Activated CD4-positive, alpha-beta T cell treated with anti-CD3 and anti-CD28 coated beads, Interleukin-2, Interleukin-4, amounts not matched to agents 100 ng/mL and 50 ng/mL, durations not matched to agents 16 hours and 8 hours (primary cell): Measurements from ENCODE around the gene TRIM62.

Experiments used
- DNase-seq: peaks from one replicate; pipeline ENCODE4 v3.0.0-alpha.2; 2020; ENCODE audit warnings: low spot score

The TRIM62 gene

DNA sequence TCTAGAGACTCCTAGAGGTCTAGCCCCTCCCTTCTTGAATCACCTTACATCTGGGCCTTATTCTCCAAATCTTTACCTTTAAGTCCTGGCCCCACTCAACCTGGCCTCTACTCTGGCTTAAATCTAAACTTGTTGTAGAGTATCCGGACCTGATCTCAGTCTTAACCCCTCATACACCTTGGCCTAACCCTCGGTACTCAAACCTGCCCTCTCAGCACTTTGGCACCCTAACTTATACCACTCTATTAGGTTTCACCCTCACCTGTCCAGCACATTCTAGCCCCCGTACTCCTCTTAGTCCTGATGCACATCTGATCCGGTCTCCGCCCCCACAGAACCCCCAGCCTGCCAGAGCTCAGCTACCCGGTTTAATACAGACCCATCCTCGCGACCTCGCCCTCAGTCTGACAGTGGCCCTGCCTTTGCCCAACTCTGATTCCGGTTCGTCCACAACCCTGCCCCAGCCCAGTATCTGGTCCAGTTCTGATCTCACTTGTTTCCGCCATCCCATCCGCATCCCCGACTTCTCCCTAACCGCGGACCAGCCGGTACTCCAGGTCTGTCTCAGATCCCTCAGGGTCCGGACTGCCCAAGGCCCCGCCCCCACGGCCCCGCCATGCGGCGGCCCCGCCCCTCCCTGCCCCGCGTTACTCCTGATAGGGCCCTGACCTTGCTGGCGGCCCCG is 1.5 kb downstream of the TRIM62 start:
- DNase-seq = no peak

DNA sequence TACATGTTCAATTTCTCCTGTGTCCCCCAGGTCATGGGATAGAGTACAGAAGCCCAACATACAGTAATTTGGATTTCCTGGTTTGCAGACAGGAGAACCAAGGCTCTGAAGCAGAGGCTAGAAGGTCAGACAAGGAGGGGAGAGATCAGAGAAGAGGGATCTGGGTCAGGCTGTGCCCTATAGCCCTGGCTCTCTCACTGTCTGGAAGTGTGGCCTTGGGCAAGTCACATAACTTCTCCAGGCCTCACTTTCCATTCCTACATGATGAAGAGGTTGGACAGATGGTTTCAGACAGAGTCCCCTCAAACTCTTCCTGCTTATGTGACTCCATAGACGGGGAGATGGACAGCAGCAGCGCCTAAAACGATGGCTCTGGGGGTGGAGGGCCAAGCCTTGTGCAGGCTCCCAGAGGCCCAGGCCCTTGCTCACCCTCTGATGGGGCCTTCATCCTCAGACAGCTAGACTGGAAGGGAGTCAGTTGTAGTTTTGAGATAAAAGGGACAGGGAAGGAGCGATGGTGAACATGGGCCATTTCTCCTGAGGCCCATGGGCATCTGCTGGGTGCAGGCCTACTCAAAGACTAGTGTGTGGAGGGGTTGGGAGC is 2.9 kb downstream of the TRIM62 start:
- no peak for DNase-seq

DNA sequence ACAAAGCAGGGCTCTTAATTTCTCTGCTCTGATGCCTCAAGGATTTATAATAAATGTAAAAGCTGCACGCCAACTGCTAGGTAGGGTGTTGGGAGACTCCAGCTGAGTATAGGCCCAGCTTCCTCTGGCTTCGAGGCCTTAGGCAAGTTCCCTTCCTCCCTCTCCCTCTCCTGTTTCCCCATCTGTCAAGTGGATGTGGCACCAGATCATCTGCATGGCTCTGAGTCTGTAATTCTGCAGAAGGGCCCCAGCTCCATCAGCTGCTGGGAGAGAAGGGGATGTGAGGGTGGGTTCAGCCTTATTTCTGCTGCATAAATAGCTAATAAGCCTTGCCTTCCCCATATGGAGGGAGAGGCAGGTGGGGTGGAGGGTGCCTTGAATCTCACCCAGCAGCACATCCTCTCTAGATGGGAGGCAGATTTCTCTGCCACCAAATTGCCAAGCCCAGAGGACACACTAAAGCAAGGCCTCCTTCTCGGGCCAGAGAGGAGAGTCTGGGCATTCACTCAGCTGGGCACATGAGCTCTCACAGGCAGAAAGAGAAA is 3.8 kb downstream of the TRIM62 start:
- no peak for DNase-seq

DNA sequence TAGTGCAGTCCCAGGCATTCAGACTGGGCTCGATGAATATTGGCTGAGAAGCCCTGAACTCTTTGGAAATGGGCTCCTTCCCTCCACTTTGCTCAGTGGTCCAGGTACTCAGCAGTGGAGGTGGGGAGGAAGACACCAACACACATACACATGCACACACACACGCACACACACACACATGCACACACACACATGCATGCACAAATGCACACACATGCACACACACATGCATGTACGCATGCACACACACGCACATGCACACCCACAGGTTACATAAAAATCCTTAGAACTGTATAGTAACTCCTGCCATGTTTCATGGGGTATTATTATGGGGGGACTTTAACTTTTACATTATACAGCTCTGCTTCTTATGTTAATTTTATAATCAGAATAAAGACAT is 5.0 kb downstream of the TRIM62 start:
- no peak for DNase-seq

DNA sequence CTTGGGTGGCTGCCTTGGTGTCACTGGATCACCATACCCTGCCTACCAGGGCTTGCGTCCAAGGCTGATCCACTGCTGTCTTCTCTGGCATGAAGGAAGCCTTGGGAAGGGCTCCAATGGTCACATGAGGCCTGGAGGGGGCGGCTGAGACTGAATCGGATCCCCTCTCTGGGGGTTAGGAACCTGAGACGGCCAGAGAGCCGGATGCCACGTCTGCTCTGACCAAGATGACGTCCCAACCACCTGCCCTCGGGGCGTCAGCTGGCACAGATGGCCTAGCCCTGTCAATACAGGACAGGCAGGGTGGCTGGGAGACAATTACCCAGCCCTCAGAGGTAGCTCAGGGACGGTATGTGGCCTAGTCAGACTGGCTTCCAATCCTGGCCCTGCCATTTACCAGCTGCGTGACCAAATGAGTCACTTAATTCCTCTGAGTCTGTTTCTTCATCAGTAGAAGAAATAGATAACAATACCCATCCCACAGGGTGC is 5.4 kb downstream of the TRIM62 start:
- DNase-seq = no peak

DNA sequence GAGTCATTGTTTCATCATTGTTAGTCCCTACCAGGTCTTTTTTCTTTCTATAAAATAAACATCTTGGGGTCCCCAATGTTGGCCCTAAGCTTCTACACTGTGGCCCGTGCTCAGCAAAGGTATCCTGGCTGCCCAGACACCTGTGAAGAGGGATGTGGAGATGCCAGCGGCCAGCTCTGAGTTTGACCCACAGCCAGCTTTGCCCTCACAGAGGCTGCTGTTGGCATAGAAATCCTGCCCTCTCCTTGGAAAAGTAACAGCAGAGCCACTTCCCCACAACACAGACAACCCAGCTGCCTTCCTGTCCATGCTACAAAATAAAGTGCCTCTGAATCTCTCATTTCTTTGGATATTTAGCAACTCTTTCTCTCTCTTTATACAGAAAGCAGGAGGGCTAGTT is 6.0 kb downstream of the TRIM62 start:
- DNase-seq = no peak

DNA sequence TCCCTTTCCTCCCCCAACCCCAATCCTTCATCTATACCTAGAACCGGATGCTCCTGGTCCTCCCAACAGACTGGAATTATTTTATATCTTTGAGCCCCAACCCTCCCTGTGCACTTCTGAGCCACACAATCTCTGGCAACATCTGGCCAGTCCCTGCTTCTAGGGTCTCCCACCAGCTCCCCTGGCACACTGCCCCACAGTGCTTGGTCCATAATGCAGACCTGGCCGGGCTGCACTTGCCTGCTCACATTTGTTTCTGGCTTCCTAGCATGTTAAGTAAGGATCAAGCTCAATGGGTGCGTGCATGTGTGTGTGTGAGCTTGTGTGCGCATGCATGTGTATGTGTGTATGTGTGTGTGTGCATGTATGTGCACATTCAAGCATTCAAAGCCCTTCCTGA is 8.8 kb downstream of the TRIM62 start:
- no peak for DNase-seq

DNA sequence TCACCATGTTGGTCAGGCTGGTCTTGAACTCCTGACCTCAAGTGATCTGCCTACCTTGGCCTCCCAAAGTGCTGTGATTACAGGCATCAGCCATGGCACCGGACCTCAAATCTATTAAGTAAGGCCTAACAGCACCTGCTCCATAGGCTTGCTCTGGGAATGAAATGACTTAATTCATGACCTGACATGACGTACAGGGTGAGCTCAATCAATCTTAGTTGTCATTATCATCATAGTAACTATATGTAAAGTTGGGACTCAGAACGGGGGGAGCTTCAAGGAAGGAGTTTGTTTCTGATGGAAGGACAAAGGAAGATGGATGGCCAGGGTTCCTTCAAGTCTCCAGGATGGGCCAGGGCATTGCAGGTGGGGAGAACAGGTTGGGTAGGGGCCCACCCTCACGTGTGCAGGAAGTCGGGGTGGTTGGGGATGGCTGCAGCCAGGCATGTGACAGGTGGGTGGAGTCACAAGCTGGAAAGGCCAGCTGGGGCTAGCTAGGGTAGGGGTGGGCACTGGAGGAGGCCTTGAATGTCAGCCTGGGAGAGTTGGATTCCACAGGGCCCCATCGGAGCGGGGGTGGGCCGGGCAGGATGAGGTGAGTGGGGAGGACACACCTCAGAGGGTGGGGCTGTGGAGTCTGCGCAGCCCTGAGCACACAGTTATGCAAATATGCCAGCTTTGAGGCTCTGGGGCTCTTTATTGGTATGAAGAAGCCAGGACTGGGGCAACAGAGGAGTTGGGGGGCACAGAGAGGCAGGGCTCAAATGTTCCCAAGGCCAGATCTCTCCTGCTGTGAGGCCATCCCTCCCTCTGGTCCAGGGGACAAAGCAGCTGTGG is 9.6 kb downstream of the TRIM62 start:
- DNase-seq = no peak

DNA sequence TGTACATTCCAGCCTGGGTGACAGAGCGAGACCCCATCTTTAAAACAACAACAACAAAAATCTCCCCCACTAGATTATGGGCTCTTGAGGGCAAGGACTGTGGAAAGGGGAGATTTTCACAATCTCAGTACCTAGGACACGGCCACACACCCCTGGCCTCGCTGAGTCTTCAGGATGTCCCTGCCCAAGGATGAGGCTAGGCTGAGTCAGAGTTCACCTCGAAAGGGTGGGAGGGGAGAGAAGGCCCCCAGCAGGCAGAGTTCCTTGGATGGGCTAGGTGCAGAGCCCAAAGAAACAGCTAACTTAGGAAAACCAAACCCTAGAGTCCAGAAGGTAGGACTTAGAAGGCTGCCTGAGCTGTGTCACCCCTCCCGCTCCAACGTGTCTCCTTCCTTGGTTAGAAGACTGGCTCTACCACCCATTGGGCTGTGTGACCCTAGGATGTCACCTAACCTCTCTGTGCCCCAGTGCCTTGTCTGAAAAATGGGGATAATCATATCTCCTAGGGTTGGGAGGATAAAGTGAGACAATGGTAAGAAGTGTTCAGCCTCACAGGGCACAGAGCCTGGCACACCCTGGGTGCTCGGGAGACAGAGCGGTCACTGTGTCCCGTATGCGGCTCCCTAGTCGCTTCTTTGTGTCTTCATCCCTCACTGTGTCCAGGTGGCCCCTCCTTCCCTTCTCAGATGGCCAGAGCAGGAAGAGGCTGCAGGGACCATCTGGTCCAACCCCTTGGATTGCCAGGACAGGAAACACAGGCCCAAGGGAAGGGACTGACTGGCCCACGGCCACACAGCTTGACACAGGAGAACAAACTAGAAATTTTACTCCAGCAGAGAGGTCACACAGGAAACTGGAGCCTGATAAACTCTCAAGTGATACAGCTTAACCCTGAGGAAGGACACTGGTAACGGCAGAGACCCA is 11.2 kb downstream of the TRIM62 start:
- DNase-seq = no peak

DNA sequence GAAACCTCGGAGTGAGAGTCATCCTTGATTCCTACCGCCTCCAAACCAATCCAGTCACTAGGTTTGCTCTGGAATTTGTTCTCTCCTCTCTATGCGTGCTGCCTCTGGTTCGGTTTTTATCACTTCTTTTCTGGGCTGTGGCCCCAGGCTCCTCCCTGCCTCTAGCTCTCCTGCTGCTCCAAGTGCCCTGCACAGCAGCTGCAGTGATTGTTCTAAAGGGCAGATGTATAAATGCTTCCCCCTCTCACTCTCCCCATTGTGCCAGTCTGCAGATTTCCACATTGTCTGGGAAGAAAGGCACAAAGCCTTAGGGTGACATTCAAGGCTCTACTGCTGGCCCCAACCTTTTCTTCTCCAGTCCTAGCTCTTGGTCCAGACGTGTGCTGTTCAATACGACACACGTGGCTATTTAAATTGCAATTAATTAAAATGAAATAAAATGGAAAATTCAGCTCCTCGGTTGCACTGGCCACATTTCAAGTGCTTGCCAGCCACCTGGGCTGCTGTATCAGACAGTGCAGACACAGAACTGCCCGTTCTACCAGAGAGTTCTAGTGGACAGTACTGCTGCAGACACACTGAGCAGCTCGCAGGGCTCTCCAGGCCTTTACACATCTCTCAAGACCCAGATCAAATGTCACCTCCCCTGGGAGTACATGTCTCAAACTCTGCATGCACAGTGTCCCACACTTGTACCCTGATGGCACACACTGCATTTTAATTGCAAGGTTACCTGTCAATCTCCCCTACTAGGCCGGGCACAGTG is 12.4 kb downstream of the TRIM62 start:
- DNase-seq = no peak

DNA sequence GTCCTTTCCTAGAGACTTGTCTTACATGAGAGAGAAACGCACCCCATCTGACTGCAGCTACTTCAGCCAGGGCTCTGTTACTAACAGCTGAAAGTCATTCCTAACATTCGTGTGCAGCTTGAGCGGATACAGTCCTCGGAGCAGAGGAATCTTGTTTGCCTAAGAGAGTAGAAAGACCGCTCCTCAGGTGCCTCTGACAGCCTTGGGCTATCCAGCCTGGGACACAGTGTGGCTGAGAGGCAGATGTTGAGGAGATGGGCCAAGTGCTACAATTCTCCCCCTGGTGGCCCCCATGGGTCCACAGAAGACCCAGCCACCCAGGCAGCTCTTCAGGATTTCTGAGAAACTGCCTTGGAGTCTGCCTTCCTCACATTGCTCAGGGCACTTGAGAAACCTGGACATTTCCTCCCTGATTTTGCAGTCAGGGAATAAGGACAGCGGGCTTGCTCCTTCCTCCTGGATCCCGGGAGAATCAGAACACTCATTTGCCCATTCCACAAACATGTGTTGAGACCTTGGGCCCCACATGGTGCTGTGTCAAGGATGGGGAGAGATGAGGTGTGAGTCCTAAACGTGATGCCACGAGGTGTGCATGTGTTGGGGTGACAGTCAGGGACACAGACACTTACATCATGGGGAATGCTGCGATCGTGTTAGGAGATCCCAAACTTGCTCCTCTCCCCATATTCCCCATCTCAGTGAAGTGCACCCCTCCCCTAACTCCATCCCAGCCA is 13.1 kb downstream of the TRIM62 start:
- DNase-seq = no peak

DNA sequence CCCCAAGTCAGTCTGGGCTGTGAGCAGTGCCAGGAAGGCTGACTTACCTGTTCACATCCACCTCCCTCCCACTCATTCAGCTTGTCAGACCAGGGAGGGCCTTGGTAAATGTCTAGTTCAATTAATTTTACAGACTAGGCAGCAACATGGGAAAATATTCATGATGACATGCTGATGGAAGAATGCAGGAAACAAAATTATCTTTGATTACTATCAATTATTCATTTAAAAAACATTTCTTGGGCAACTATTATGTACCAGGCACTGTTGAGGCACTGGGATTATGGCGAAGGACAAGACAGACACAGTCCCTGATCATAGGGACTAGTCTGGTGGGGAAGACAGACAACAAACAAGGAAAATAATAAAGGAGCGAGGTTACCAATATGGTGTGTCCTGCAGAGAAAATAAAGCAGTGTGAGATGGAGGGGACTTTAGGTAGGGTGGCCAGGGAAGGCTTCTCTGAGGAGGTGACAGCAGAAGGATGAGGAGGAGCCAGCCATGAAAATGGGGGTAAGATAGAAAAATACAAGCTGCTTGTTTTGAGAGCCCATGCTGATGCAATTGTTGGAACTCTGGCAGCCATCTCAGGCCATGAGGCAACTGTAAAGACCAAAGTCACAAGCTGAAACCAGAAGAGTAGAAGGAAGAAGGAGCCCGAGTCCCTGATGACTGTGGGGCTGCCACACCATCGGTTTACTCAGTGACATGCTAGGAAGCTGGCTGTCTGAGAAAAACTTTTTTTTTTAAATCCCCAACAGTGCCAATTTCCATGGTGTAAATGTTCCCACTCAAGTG is 14.0 kb downstream of the TRIM62 start:
- DNase-seq = no peak

DNA sequence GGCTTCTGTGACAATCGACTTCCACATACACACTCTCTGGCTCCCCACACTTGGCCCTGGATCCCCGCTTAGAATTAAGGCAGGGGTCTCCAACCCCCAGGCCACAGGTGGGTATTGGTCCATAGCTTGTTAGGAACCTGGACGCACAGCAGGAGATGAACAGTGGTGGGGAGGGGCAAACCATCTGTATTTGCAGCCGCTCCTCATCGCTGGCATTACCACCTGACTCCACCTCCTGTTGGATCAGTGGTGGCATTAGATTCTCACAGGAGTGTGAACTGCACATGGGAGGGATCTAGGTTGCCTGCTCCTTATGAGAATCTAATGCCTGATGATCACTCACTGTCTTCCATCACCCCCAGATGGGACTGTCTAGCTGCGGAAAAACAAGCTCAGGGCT is 16.0 kb downstream of the TRIM62 start:
- DNase-seq = no peak

DNA sequence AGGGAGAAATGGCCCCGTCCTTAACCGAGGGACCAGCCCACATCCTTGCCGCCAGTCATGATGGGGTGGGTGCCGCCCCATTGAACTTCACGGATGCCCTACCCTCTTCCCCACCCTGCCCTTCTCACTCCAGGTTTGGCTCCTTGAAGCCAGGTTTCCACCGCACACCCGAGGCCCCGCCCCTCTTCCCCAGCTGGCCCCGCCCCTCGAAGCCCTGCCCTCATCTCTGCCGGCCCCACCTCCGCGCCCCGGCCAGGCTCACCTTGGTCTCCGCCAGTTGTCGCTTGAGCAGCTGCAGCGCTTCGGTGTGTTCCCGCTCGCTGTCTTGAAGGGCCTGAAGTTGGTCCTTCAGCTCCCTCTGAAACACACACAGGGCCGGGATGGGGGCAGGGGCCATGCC is 16.6 kb downstream of the TRIM62 start:
- DNase-seq = no peak

DNA sequence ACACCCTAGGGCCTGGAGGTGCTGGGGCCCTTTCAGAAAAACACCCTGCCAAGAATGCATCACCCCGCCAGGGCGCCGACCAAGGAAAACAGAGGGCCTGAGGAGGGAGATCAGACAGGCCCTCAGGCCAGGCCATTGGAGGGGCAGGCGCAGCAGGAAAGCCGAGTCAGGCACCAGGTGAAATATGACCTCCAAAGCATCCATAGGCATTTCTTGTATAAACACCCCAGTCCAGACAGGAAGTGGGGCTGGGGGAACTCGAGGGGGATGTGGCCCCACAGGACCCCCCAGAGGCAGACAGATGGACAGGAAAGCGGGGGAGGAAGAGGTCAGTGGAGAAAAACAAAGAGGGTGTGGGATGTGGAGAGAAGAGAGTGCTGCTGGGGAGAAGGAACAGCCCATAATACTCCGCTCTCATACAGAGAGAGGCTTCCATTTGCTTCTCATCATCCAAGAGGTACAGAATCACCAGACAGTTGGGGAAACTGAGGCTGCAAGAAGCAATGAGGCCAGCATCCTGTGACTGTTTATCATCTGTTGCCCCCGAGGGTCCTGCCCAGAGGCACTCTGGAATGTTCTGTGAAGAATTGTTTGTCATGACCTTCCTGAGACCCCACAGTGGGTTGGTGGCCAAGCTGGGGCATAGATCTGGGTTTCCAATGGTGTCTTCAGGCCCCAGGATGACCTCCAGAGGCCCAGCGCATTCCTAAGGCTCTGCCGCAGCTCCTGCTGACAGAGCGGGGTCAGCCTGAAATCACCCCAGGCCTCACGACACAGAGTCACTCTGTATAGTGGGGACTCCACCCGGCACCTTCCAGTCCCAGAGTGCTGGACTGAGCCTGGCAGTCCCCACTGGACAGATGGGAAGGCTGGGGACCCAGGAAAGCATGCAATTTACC is 18.0 kb downstream of the TRIM62 start:
- DNase-seq = no peak

DNA sequence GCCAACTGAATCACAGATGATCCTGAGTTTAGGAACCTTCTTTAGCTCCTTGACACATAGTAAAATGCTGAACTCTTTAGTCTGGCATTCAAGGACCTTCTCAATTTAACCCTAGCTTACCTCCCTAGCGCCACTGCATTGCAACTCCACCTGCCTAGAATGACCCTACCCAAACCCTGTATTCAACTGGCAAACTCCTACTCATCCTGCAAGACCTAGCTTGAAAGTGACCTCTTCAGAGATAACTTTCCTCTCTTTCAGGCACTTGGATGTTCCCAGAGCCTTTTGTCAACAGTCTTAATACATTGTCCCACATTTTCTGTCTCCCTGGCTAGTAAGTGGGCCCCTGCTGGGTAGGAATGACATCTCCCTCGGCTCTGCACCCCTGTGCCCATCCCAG is 19.7 kb downstream of the TRIM62 start:
- DNase-seq = no peak

DNA sequence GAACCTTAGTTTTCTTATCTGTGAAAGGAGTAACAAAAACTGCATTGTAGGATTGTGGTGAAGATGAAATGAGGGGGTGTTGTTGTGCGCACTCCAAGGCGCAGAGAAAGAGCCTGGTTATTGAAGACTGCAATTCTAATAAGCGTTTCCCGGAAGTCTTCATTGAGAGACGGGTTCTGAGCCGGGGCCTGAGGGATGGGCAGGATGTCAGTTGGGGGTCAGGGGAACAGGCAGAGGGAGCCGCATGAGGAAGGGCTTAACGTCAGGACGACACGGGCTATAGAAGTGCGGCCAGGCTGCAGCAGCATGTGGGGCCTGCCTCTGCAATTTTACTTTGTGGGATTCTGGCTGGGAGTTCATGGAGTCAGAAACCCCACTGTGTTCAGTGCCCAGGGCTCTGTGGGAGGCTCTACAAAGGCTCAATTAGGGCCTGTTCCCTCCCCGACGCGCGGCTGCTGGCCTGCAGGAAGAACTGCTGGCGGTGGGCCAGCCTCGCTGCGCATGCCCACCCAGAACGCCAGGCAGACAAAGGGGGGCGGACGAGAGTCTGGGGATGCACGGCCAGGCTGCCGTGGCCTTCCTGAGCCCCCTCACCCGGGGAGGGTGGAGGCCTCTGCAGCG is 20.7 kb downstream of the TRIM62 start:
- no peak for DNase-seq

DNA sequence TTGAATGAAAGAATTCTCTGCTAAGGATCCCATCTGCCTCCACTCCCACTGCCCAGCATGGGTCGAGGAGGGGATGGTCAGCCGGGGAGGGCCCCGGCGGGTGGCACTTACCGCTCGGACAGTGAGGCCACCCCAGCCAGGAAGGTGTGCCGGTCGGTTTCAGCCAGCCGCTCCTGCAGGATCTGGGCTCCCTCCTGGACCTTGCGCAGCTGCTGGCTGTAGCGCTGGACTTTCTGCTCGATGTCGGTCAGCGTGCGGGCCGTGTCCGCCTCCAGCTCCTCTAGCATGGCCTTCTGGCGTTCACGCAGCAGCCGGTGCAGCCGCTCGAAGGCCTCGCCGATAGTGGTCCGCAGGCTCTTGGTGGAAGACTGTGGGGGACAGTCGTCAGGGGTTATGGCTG is 22.3 kb downstream of the TRIM62 start:
- no peak for DNase-seq
